ENCODE results near the gene NHLRC1.

The NHLRC1 gene

GRCh38 chr6:18119236-18119635 is 3.2 kb downstream of the NHLRC1 start:
- DNase-seq (ENCODE audit: low read depth): no peak
- TF ChIP-seq CTCF (conservative IDR thresholded peaks at IDR 0.05; ENCODE audit: low read depth, low read length): no peak
- H3K4me3 ChIP-seq (ENCODE audit: low read depth, low read length): no peak overlapping the region

- no peak for DNase-seq (ENCODE audit: low read depth)
- TF ChIP-seq CTCF (conservative IDR thresholded peaks at IDR 0.05; ENCODE audit: low read depth, low read length): no peak
- no peak overlapping the region for H3K4me3 ChIP-seq (ENCODE audit: low read depth, low read length)
These were observed 4.1 kb downstream of the NHLRC1 start for GRCh38 chr6:18118330-18118729.

- no peak for DNase-seq (ENCODE audit: low read depth)
- H3K4me3 ChIP-seq (ENCODE audit: low read depth, low read length): no peak overlapping the region
- TF ChIP-seq CTCF (conservative IDR thresholded peaks at IDR 0.05; ENCODE audit: low read depth, low read length): no peak
These were observed 5.3 kb downstream of the NHLRC1 start for GRCh38 chr6:18117136-18117535.

DNA sequence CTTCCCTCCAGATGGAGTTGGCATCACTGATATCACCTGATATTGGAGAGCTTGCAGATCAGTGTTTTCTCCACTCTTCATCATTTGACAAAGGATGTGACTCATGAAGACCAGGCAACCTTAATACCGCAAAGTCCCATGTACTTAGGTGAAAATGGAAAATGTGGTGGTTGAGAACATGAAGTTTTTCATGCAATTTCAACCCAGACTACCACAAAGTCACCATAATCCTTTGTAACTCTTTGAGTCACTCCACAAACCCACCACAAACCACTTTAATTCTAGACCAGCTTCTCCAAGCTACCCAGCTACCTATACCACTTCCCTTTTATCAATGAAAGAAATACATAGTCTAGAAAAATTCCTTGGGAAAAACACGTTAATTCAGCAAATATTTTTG is 7.1 kb downstream of the NHLRC1 start:
- DNase-seq (ENCODE audit: low read depth): no peak
- H3K4me3 ChIP-seq (ENCODE audit: low read depth, low read length): no peak overlapping the region
- no peak for TF ChIP-seq CTCF (conservative IDR thresholded peaks at IDR 0.05; ENCODE audit: low read depth, low read length)

DNA sequence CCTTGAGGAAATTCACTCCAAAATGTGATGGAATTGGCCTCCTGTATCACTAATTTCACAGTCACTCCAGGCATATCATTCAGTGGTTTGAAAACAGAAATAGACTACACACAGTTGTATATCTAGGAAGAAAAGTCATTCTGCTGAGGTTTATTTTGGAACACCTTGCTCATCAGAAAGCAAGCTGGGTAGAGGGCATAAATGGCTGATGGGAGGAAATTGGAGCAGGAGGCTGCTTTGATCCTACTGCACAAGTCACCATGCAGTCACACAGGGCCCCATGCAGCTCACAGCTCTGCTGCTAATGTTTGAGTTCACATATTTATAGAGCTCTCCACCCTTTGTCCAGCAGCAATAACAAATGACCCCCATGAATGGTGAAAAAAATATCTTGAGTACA is 12.3 kb downstream of the NHLRC1 start:
- TF ChIP-seq CTCF (conservative IDR thresholded peaks at IDR 0.05; ENCODE audit: low read depth, low read length): no peak
- no peak overlapping the region for H3K4me3 ChIP-seq (ENCODE audit: low read depth, low read length)
- no peak for DNase-seq (ENCODE audit: low read depth)

DNA sequence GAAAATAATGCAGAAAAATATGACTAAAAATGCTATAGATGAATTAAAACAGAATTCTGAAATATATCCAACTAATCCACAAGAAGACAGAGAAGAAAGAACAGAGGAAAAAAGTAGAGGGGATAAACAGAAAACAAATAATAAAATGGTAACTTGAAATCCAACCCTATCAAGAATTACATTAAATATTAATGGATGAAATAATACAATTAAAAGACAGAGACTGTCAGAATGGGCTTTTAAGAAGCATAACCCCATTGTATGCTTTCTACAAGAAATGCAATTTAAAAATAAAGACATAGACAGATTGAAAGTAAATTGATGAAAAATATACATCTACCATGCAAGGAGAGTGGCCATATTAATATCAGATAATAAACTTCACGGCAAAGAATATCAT is 15.4 kb downstream of the NHLRC1 start:
- no peak overlapping the region for H3K4me3 ChIP-seq (ENCODE audit: low read depth, low read length)
- no peak for TF ChIP-seq CTCF (conservative IDR thresholded peaks at IDR 0.05; ENCODE audit: low read depth, low read length)
- no peak for DNase-seq (ENCODE audit: low read depth)

DNA sequence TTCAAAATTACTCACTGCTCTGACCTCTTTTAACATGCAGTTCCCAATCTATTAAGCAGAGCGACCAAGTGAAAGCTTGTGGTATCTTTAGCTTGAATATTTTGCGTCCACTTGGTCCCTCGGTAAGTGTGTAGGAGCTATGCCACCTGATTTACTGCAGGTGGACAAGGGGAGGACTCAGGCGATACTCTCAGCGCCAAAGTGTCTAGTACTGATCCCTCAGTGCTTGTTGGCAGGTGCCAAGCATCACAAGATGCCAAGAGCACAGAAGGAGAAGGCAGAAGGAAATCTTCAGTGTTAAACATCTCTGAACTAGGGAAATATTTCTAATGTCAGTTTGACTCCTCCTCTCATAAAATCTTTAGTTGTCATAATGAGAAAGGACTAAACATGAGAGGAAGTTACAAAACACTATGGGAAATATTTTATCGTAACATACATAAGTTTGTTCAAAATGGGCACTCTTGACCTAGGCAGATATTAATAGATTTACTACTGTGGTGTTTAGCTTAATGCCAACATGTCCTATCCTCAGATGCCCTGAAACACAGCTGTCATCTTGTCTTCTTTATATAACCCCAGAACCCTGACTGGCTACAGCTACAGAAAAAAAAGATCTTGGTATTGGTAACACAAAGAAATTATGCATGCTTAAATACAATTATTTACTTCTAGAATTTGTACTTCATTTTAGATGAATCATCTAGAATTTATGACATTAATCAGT is 19.5 kb downstream of the NHLRC1 start:
- no peak overlapping the region for H3K4me3 ChIP-seq (ENCODE audit: low read depth, low read length)
- TF ChIP-seq CTCF (conservative IDR thresholded peaks at IDR 0.05; ENCODE audit: low read depth, low read length): no peak
- DNase-seq (ENCODE audit: low read depth): no peak
